HG02938 (cell line): ENCODE results near the gene NETO1.

ENCODE experiments used
- ATAC-seq: cut with Tn5 transposase; IDR thresholded peaks from one replicate; pipeline ENCODE4 v1.9.1; 2021; ENCODE audit warnings: mild to moderate bottlenecking, moderate library complexity; ENCODE audit not compliant: unreplicated experiment

Gene NETO1

DNA sequence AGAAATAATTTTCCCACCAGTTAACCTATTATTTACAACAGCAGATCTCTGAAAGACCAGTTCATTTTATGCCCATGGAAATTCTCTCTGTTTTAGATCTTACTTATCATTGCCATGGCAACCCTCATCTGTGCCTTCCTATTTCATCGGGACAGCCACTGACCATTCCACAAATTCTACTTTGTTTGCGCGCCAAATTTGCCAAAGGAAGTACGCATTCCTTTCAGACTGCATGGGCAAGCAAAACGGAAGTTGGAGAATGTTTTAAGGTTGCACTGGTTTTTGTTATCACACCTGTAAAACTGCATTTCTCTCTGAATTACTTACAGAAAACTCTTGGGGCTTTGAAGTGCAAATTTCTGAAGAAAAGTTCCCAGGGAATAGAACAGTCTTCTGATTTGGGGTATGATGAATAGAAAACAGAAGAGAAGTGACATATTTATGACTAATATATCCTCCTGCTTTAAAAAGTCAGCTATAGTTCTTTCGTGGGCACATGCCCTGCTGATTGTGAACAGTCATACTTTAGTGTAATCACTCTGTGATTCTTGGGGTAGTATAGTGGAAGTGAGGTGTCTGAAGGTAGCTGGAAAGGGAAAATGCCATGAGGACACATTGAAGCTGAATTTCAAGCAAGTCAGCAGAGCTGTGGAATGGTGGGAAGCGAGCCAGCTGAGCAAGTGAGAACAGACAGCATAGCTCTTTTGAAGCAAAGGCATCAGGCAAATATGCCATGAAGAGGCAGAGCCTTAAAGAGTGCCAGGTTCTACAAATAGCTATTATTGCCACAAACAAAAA, 20.9 kb downstream of the NETO1 start:
- ATAC-seq: no peak

DNA sequence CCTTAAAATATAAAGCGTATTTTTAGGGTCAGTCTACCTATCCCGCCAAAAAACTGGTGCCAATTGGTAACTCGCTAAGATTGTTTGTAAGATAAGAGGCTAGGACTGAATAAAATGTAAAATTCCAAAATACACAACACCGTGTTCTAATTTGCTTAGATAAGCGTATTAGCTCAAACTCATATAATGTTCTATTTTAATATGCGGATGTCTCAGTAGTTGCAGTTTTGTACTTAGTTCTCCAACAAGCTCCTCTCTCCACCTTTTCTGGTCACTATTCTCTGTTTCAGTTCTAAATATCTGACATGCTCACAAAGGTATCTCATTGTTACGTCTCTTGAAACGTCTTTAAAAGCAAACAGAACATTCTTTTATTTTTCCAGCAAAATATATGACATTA, 24.0 kb downstream of the NETO1 start:
- no peak for ATAC-seq

DNA sequence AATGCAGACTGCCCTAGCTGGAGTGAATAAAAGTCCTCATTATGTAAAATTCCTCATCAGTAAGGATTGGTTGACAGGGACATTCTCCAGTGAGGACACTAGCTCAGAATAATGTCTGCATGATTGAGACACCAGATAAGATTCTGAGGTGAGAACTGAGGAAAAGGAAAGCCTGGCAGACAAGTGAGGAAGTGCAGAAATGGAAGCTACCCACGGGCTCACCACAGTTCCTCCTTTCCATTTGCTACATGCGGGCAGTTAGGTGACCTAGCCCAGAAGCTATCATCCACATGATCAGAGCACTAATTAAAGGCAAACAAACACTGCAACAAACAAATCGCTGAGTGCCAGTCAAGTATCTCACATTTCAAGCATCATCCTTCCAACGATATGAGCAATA, 27.7 kb downstream of the NETO1 start:
- ATAC-seq: no peak

DNA sequence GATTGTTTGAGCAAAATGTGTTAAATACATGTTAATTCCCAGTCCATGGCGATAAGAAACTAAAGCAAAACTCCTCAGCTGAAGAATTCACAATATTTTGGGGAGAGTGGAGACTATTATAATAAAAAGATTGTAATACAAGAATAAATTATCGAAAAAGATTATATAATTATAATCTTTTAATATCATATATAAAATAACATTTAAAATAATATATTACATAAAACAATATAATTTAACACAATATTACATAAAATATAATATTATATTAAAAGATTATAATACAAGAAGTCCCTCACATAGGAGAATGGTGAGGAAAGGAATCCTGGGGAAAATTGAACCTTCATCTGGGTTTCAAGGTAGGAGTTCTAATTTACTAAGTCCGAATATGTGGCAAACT, 33.1 kb downstream of the NETO1 start:
- no peak for ATAC-seq

DNA sequence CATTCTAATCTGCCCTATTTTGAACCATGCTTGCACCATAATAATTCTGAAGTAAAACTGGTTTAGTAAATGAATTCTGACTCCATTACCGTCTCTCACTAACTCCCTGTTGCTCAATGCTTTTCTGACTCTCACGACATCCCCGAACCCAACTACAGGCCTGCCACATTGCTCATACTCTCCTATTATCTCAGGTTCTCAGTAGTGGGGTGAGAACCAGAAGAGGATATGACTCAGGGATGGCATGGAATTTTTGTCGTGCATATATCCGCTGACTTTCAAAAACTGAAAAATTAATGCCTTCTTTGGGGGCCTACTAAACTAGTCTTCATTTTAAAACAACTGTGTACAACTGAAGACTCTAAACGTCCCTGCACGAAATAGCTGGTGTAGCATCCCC, 34.3 kb downstream of the NETO1 start:
- no peak for ATAC-seq

DNA sequence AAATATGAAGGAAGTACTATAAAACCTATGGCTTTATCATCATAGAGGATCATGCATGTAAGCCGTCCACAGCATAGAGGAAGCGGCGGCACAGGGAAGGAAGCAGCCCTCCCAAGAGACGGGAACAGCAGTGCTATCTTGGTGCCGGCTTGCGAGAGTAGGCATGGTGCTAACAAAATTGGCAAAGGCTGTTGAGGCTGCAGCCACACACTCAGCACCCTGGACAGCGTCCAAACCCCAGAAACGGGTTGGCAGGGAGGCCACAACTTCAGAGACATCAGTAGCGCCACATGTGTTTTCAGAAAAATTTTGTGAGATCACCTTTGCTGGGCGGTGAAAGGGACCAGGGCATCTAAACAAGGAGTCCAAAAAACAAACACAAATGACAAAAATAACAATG, 37.7 kb downstream of the NETO1 start:
- no peak for ATAC-seq

DNA sequence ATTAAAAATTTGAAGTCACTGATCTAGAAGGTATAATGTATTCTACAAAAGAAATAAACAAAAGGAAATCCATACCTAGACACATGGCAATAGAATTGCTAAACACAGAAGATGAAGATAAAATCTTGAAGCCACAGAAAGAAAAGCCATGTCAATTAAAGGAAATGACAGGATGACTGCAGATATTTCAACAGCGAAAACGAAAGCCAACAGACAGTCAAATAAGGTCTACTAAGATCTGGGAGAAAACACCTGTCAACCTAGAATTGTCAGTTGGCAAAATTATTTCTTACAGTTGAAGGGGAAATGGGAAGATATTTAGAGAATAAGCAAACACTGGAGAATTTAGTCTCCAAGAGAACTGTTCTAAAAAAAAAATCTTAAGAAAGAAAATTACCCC, 39.2 kb downstream of the NETO1 start:
- ATAC-seq: no peak

DNA sequence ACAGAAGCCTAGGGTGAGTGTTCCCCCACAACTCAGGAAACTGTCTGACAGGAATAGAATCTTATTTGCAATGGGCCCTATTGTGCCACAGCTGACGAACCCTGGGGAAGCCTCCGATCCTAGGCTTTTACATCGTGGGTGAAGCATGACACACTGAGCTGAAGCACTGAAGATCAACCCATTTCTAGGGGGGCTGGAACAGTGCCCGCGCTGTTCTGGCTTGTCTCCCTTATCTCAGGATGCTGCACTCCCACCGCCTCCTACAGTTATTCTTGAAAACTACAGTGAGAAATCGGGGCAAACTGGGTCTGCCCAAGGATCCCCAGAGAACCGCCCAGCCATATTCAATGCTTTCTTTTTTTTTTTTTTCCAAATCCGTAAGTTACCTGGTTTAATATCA, 41.1 kb downstream of the NETO1 start:
- no peak for ATAC-seq

DNA sequence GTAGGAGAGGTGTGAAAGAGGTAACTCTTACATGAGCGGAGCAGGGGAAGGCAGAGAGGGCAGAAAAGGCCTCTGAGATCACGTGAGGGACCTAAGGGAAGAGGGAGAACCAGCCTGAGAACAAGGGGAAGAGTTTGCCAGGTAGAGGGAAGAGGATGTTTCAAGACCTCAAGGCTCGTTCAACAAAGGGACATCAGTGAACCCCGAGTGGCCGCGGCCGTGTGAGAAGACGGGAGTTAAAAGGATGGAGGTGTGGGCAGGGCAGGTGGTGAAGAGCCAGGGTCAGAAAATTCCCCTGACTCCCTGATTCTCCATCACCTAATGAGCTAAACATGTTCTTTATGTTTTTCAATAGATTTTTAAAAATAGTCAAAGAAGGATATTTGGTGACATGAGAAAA, 44.4 kb downstream of the NETO1 start:
- no peak for ATAC-seq

DNA sequence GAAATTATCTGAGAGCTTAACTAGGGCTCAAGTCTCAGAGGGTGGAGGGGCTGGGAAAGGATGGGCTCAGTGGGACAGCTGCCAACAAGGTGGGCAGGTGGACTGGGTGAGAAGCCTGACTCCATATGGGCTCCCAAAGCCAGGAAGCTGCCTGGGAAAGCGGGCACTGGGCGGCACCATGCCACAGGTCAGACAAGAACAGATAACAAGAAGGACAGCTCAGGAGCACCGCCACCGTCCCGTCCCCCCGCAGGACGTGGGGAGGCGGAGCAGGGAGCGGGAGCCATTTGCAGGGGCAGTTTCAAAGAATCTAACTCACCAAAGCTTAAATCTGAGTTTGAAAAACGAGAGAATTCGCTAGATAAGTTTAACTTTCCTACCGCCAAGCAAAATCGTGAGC, 45.6 kb downstream of the NETO1 start:
- ATAC-seq: no peak

DNA sequence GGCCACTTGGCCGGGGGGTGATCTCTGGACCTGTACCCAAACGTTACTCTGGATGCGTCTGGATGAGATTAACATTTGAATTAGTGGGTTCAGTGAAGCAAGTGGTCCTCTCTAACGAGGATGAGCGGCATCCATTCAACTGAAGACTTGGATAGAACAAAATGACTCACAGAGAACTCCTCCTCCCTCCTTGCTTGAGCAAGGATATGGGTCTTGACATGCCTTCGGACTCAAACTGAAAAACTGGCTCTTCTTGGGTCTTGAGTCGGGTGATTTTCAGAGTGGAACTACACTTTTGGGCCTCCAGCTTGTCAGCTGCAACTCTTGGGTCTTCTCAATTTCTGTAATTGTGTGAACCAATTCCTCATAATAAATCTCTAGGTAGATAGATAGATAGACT, 47.2 kb downstream of the NETO1 start:
- ATAC-seq: no peak

DNA sequence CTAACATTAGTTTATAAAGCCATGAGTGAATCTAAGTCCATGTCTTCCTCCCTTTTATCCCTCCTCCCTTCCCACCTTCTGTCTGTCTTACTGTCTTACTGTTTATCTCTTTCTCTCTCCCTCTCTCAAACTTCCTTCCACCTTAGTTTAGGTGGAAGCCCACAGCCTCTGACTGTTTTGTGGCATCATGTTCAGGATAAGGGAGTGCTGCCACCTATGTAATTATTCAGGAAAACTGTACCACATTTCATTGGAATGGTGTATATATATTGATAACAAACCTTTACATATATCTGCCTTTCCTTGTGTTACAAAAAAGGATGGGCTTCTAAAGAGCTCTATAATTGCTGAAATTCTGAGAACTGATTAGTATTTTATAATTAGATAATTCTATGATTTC, 48.7 kb downstream of the NETO1 start:
- no peak for ATAC-seq

DNA sequence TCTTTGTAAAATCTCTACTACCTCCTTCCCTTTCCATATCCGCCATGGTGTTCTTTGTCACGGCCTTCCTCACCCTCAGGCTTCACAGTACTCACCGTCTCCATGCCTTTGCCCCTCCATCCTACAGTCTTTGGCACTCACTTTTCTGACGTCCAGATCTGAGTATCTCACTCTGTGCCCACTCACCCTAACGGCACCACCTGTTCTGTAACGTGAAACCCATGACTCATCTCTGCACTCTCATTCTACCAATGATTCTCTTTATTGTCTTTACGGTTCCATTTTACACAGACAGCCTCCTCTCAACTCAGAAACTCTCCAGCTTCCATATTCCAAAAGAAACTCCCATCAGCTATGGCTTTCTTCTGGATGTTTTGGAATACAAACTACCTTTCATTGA, 56.7 kb downstream of the NETO1 start:
- ATAC-seq: peak; percentile 91

DNA sequence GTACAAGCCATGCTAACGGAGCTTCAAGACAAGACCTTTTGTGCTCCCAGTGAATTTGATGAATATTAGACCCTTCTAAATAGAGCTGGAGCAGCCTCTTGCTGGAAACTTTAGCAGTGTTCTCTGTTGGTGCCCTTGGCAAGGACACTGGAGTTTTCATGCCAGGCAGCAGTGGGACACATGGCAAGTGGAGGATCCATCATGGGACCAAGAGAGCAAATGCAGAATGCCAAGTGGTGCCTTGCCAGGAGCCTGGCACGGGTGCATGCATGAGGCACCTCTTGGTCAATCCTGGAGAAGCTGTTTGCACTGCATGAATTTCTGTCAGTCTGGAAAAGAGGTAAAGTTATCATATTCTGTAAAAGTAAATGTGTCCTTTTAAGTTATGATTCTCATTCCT, 59.1 kb downstream of the NETO1 start:
- no peak for ATAC-seq

DNA sequence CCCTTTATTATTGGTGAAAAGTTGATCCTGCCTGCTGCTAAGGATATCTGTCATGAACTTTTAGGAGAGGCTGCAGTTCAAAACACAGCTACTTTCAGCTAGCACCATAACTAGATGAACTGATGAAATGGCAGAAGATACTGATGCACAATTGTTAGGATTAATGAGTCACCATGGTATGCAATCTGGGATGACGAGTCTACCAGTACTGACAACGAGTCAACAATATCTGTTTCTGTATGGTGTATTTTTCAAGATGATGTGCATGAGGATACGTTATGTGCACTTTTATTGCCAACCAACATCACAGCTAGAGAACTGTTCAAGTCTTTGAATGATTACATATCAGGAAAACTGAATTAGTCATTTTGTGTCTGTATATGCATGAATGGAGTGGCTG, 68.7 kb downstream of the NETO1 start:
- no peak for ATAC-seq

DNA sequence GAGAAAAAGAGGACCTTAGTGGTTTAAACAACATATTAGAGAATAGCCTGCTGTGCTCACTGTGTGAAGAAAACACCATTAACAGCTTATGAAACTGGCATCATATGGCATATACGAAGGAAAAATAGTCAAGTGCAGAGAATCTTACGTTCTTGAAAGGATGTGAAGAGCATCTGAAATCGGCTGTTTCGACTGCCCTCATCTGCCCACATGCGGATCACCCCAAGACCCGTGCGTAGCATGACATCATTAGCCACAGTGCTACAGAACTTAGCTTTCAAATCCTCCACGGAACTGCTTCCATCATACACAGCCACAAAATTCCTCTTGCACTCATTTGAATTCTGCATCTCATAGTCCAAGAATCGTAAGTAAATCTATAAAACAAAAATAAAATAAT, 84.3 kb downstream of the NETO1 start:
- ATAC-seq: no peak

DNA sequence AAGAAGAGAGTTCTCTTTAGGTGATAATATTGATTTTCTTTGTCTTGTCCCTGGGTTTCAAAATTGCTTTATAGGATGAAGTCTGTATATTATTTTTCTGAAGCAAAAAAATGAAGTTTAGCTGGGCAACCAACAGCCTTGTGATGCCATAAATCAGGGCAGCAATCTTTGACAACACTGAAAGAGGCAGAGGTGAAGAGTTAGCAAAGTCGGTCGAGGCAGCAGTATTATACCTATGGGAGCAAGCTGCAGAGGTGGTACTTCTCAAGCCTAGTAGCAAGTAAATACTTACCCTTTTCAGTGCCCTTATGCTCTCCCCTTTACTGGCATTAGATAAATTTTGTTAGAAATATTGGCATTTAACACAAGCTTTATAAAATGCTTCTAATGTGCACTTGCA, 92.9 kb downstream of the NETO1 start:
- ATAC-seq: no peak

DNA sequence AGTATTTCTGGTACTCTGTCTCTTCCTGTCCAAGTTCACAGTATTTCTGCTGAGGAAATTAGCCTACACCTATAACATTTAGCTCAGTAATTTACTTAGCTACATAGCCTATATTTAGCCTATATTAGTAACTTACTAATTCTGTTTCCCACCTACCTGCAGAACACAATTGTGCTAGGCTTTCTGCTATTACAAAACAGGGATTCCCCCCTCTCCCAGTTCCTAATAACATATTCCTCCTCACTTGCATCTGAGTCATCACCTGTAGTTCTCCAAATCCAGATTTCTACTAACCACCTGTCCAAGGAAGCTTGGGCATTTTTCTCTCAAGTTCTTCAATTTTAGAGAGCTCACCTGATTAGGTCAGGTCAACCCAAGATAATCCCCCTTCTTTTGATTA, 94.9 kb downstream of the NETO1 start:
- ATAC-seq: no peak

DNA sequence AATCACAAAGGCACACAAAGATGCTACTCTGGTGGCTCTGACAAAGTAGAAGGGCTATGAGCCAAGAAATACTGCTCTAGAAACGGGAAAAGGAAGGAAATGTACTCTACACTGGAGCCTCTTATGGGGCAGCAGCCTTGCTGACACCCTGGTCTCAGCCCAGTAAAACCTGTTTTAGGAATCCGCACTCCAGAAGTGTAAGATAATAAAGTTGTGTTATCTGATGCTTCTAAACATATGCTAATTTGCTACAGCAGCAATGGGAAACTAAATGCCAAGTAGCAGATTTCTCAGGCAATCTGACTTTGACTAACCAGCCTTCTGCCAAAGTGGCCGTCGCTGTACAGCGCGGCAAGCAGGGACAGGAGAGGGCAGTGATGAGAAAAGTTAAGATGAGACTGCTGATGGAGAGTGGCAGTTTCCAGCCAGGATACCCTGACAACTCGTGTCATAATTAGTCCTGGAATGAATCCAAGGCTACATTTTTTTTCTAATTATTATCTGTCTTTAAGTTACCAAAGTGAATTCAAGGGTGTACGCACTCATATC, 99.0 kb downstream of the NETO1 start:
- ATAC-seq: no peak

DNA sequence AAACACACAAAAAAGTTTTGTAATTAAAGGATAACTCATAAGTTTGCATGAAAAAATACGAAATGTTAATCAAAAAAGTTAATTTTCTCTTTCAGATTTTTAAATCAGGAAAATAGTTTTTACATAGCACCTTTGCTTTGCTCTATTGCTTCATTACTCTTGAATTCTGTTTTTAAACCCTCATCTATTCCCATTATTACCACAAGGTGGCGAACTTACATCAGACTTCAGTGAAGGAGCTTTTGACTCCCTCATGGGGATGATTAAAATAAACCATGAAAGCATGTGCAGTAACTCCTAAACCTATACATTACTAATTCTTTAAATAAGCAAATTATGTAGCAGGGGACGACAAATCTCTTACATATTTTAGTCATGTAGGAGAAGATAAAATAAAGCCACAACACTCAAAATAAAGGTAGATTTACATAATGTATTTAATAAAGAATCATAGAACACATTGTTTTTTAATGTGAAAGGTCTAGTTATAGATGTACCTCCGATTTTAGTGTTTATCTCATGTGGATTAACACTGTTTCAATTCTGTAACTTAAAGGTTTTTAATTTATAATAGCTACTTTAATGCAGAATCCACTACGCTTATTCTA, 105.2 kb downstream of the NETO1 start:
- peak; percentile 88 for ATAC-seq

DNA sequence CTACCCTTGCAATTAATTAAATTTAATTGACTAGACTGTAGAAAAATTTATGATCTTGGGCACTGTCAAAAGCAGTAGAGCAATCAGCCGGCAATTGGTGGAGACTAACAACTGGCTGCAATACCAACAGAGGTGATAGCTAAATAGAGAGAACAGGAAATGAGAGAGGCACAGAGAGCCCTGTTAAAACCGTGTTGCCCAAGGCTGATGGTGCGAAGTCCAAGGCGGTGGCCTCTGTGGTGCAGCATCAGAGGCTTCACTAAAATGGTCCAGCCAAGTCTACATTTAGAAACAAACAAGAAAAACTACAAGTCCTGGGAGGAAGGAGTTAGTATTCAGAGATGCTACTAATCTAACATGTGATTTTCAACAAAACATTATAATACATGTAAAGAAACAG, 115.6 kb downstream of the NETO1 start:
- ATAC-seq: no peak

DNA sequence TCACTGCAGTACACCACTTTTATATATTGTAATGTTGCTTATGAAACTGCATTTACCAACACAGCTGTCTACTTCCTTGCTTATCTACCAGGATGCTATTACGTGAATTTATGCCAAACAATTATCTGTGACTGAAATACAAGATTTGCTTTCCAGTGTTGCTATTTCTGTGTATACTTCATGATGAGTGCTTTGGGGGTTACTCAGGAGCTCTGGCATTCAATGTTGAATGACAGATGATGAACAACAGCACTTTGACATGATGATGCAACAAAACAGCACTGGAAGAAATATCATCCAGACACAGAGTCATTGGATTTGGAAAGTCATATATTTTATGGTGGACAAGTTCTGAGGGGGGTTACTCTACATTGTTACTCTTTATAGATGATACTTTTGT, 125.8 kb downstream of the NETO1 start:
- no peak for ATAC-seq

DNA sequence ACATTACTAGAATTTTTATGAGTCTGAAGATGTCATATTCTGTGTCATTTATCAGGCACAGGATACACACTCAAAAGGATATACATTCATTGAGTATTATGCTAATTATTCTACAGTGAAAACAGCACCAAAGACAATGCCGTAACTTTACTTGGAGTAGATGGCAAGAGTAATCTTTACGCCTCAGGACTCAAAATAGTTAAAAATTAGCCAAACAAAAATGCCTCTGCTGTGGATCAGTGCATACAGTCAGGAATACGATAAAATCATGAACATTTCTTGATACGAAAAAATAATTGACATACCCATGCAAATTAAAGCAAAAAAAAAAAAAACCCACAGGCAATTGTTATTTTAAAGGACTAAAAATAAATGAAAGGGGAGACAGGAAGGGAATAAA, 129.7 kb downstream of the NETO1 start:
- no peak for ATAC-seq
